GM18502 (cell line): ENCODE measurements around the gene CEP83.
"Not testable (repeated sequence)": the region's sequence is repeated elsewhere in the genome, so short reads cannot be mapped to it uniquely, and the experiment has no call there.

ENCODE experiments used
- ATAC-seq: cut with Tn5 transposase; IDR thresholded peaks from one replicate; pipeline ENCODE4 v1.9.1; 2021; ENCODE audit warnings: mild to moderate bottlenecking; ENCODE audit not compliant: unreplicated experiment, poor library complexity

The CEP83 gene

GRCh38 chr12:94459728-94460615 is at the start of gene CEP83:
CEP83 (minus strand) TSS chr12:94459867; CDS start chr12:94412490, 47,377 bp downstream.
- ATAC-seq: peak; percentile 98

GRCh38 chr12:94509317-94509716 is 49.6 kb upstream of the CEP83 start:
- no peak for ATAC-seq

- ATAC-seq: no peak
Measured at GRCh38 chr12:94507455-94507854, 47.8 kb upstream of the CEP83 start.

- ATAC-seq: no peak
Measured at GRCh38 chr12:94504386-94504785, 44.7 kb upstream of the CEP83 start.

GRCh38 chr12:94503619-94504018 is 44.0 kb upstream of the CEP83 start:
- ATAC-seq: no peak

- no peak for ATAC-seq
Measured at GRCh38 chr12:94500831-94501567, 41.3 kb upstream of the CEP83 start.

GRCh38 chr12:94498698-94499097 is 39.0 kb upstream of the CEP83 start:
- ATAC-seq: no peak

GRCh38 chr12:94498073-94498472 is 38.4 kb upstream of the CEP83 start:
- no peak for ATAC-seq

GRCh38 chr12:94495445-94496115 is 35.9 kb upstream of the CEP83 start:
- ATAC-seq: no peak

GRCh38 chr12:94491489-94491888 is 31.8 kb upstream of the CEP83 start:
- no peak for ATAC-seq

GRCh38 chr12:94488463-94488862 is 28.8 kb upstream of the CEP83 start:
- peak; percentile 98 for ATAC-seq

GRCh38 chr12:94481734-94482133 is 22.1 kb upstream of the CEP83 start:
- no peak for ATAC-seq

- no peak for ATAC-seq
Measured at GRCh38 chr12:94469522-94469921, 9.9 kb upstream of the CEP83 start.

GRCh38 chr12:94460616-94460959 is 921 bp upstream of the CEP83 start:
- no peak for ATAC-seq

- ATAC-seq: peak; percentile 47
Measured at GRCh38 chr12:94458877-94459727, 565 bp downstream of the CEP83 start.

- ATAC-seq: no peak
Measured at GRCh38 chr12:94457311-94457710, 2.4 kb downstream of the CEP83 start.

GRCh38 chr12:94454318-94454717 is 5.3 kb downstream of the CEP83 start:
- not testable (repeated sequence) for ATAC-seq

GRCh38 chr12:94445662-94446061 is 14.0 kb downstream of the CEP83 start:
- no peak for ATAC-seq

GRCh38 chr12:94437303-94437702 is 22.4 kb downstream of the CEP83 start:
- no peak for ATAC-seq

GRCh38 chr12:94435511-94435927 is 24.1 kb downstream of the CEP83 start:
- peak; percentile 57 for ATAC-seq
